K562 (cell line): ENCODE data around the gene C2orf76. TPM values are rescaled to one million over a fixed set of nuclear protein-coding genes. Genes with fewer than 3 reads are reported as not detected.

Experiments
- DDX20 ChIP-seq: fragments of 450-650 bp; IDR thresholded peaks from 2 replicates; pipeline ENCODE4 v1.6.1; 2016; ENCODE audit warnings: missing genetic modification characterization, low read depth, mild to moderate bottlenecking, missing compliant biosample characterization, moderate library complexity
- ELF1 ChIP-seq: fragments of 200-800 bp; sonication (Bioruptor generic); IDR thresholded peaks from 2 replicates; pipeline ENCODE4 v1.6.1; 2016; ENCODE audit warnings: missing genetic modification characterization, missing compliant biosample characterization
- HDAC6 ChIP-seq: IDR thresholded peaks from 2 replicates; pipeline ENCODE4 v1.6.1; 2012; ENCODE audit warnings: low read depth, mild to moderate bottlenecking, control low read depth, inconsistent platforms, low read length, moderate library complexity
- ILK ChIP-seq: fragments of 450-650 bp; IDR thresholded peaks from 2 replicates; pipeline ENCODE4 v1.6.1; 2016; ENCODE audit warnings: missing genetic modification characterization, low read depth, mild to moderate bottlenecking, missing compliant biosample characterization, moderate library complexity, borderline replicate concordance
- KLF13 ChIP-seq: fragments of 450-650 bp; IDR thresholded peaks from 2 replicates; pipeline ENCODE4 v1.6.1; 2016; ENCODE audit warnings: missing genetic modification characterization, low read depth, mild to moderate bottlenecking, missing compliant biosample characterization, moderate library complexity, borderline replicate concordance
- NEUROD1 ChIP-seq: fragments of 150-350 bp; IDR thresholded peaks from 2 replicates; pipeline ENCODE4 v1.6.1; 2014; ENCODE audit warnings: borderline replicate concordance, low read length, low read depth; ENCODE audit not compliant: partially characterized antibody
- PML ChIP-seq: IDR thresholded peaks from 2 replicates; pipeline ENCODE4 v1.6.1; 2012; ENCODE audit warnings: low read length, inconsistent platforms
- PTRF ChIP-seq: fragments of 450-650 bp; IDR thresholded peaks from 2 replicates; pipeline ENCODE4 v1.6.1; 2016; ENCODE audit warnings: mild to moderate bottlenecking, missing genetic modification characterization, missing compliant biosample characterization
- SIRT6 ChIP-seq: IDR thresholded peaks from one replicate; pipeline ENCODE4 v1.6.1; 2012; ENCODE audit warnings: low read depth, mild to moderate bottlenecking, control low read depth, inconsistent platforms, low read length, moderate library complexity
- XRCC5 ChIP-seq: fragments of 200-400 bp; formaldehyde crosslinking; IDR thresholded peaks from 2 replicates; pipeline ENCODE4 v1.6.1; 2017; ENCODE audit warnings: low read depth, mild to moderate bottlenecking, low read length
- ZEB2 ChIP-seq: fragments of 450-650 bp; IDR thresholded peaks from 2 replicates; pipeline ENCODE4 v1.6.1; 2016
- ZNF174 ChIP-seq: fragments of 250-450 bp; sonication (Bioruptor Pico); IDR thresholded peaks from 2 replicates; pipeline ENCODE4 v1.4.0; 2020; ENCODE audit warnings: mild to moderate bottlenecking
- ZNF3 ChIP-seq: fragments of 250-450 bp; sonication (Bioruptor Pico); IDR thresholded peaks from 2 replicates; pipeline ENCODE4 v1.5.0; 2021; ENCODE audit warnings: mild to moderate bottlenecking, moderate library complexity
- ZNF408 ChIP-seq: fragments of 250-450 bp; sonication (Bioruptor Pico); IDR thresholded peaks from 2 replicates; pipeline ENCODE4 v1.4.0; 2020; ENCODE audit warnings: low read depth, mild to moderate bottlenecking, moderate library complexity
- ZNF57 ChIP-seq: fragments of 450-650 bp; formaldehyde crosslinking; IDR thresholded peaks from 2 replicates; pipeline ENCODE4 v1.4.0; 2020; ENCODE audit warnings: mild to moderate bottlenecking, moderate library complexity
- ZNF695 ChIP-seq: fragments of 450-650 bp; formaldehyde crosslinking; IDR thresholded peaks from 2 replicates; pipeline ENCODE4 v1.4.0; 2020; ENCODE audit warnings: mild to moderate bottlenecking, moderate library complexity
- ZNF766 ChIP-seq: fragments of 200-800 bp; sonication (Bioruptor generic); conservative IDR thresholded peaks from 2 replicates; pipeline ENCODE4 v1.6.1; 2016; ENCODE audit warnings: missing genetic modification characterization, missing compliant biosample characterization
- ZNF780A ChIP-seq: fragments of 250-450 bp; sonication (Bioruptor Pico); IDR thresholded peaks from 2 replicates; pipeline ENCODE4 v1.5.0; 2021; ENCODE audit warnings: mild to moderate bottlenecking
- polyA plus RNA-seq, 8 experiments: library from polyadenylated mRNA; depleted of rRNA in 4 of 8; stranded (reverse) in 5 of 8; unstranded in 3 of 8; fragments of >200 nt; fragmentation: Nextera tagmentation in 2 of 8; fragmentation: Illumina TruSeq in 1 of 8; extraction: Ambion mirVana in 2 of 8; extraction: Trizol in 1 of 8; gene quantifications; 2 replicates each; pipeline versions ENCODE4 v1.2.1 to v1.2.3, GENCODE V29; 2011 to 2014; ENCODE audit warnings: inconsistent platforms in 1 of 8, missing spikeins in 1 of 8
- total RNA-seq, 7 experiments: library from RNA; depleted of rRNA in 6 of 7; stranded (reverse); fragments of >200 nt in 6 of 7; fragmentation: Illumina TruSeq in 2 of 7; extraction: Trizol in 2 of 7; gene quantifications; 2 replicates each; pipeline versions ENCODE4 v1.2.1 to v1.2.3, GENCODE V29; 2011 to 2021; ENCODE audit warnings: low replicate concordance in 1 of 7
- TF ChIP-seq, protein P1 (sequence below): IDR thresholded peaks from 2 replicates; pipeline ENCODE4 v1.6.1; 2014; ENCODE audit warnings: antibody characterized with exemption
- TF ChIP-seq, protein P2 (sequence below), 2 experiments: fragments of 450-650 bp in 1 of 2; IDR thresholded peaks; 2 replicates each; pipeline ENCODE4 v1.6.1; 2011 to 2017; ENCODE audit warnings: low read depth in 2 of 2, antibody characterized with exemption in 1 of 2, borderline replicate concordance in 1 of 2, low read length in 1 of 2, mild to moderate bottlenecking in 1 of 2, mixed read lengths in 1 of 2; ENCODE audit not compliant: control insufficient read depth in 1 of 2
- TF ChIP-seq, protein P3 (sequence below): IDR thresholded peaks from 3 replicates; pipeline ENCODE4 v1.6.1; 2011; ENCODE audit warnings: borderline replicate concordance, mild to moderate bottlenecking; ENCODE audit not compliant: insufficient read length, insufficient read depth

Gene C2orf76
- total and polyA plus RNA-seq, 9 of the 15 experiments (the other 6 are each of a cell fraction or from before 2014, with no cell fraction given) = 4.8 to 26.2 (median 14.5) TPM

DNA sequence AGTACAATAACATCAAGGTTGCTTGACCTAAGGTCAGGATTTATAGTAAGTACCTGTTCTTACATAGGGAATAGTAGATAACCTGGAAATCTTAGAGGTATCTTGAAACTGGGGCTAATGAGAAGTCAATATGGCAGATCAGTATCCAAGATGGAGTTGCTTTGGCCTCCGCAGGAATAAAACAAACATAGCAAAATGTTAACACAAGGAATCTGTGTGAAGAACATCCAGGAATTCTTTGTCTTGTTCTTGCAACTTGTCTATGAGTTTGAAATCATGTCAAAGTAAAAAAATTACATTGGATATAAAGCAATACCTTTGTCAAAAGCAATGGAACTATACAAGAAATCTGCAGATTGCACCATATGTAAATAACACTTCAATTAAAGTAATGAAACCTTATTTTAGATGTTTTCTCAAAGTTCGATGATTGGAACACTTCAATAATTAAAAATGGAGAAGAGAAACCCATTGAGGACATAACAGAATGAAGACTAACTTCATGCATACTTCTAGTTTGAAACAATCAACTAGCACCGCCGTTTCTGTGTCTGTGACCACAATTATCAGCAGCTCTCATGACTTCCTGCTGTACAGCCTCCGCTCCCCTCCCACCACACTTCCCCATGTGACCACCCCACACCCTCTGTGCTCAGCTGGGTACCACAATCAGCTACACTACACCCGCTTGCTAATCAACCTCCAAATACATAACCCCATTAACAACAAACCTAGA is 27.6 kb downstream of the C2orf76 start (continued):
- no peak for TF ChIP-seq ZEB2
- TF ChIP-seq PTRF (tag) = peak; percentile 94
- peak; percentile 33 for TF ChIP-seq NEUROD1
- TF ChIP-seq, protein P1, sequence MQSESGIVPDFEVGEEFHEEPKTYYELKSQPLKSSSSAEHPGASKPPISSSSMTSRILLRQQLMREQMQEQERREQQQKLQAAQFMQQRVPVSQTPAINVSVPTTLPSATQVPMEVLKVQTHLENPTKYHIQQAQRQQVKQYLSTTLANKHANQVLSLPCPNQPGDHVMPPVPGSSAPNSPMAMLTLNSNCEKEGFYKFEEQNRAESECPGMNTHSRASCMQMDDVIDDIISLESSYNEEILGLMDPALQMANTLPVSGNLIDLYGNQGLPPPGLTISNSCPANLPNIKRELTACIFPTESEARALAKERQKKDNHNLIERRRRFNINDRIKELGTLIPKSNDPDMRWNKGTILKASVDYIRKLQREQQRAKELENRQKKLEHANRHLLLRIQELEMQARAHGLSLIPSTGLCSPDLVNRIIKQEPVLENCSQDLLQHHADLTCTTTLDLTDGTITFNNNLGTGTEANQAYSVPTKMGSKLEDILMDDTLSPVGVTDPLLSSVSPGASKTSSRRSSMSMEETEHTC = peak; percentile 86; the same call in 1 of the 2 replicates
- TF ChIP-seq, protein P2, sequence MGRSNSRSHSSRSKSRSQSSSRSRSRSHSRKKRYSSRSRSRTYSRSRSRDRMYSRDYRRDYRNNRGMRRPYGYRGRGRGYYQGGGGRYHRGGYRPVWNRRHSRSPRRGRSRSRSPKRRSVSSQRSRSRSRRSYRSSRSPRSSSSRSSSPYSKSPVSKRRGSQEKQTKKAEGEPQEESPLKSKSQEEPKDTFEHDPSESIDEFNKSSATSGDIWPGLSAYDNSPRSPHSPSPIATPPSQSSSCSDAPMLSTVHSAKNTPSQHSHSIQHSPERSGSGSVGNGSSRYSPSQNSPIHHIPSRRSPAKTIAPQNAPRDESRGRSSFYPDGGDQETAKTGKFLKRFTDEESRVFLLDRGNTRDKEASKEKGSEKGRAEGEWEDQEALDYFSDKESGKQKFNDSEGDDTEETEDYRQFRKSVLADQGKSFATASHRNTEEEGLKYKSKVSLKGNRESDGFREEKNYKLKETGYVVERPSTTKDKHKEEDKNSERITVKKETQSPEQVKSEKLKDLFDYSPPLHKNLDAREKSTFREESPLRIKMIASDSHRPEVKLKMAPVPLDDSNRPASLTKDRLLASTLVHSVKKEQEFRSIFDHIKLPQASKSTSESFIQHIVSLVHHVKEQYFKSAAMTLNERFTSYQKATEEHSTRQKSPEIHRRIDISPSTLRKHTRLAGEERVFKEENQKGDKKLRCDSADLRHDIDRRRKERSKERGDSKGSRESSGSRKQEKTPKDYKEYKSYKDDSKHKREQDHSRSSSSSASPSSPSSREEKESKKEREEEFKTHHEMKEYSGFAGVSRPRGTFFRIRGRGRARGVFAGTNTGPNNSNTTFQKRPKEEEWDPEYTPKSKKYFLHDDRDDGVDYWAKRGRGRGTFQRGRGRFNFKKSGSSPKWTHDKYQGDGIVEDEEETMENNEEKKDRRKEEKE (IDR thresholded peaks at IDR 0.05; ENCODE audit: borderline replicate concordance in 1 of 2, control insufficient read depth in 1 of 2, low read depth in 2 of 2, low read length in 1 of 2) = no peak
- TF ChIP-seq PML = no peak
- no peak for TF ChIP-seq XRCC5
- TF ChIP-seq ELF1 (tag) = 0 out of 2 replicates have a peak, but pooled peaks have one; percentile 17
- peak; percentile 89 for TF ChIP-seq ILK (tag)
- TF ChIP-seq, protein P3, sequence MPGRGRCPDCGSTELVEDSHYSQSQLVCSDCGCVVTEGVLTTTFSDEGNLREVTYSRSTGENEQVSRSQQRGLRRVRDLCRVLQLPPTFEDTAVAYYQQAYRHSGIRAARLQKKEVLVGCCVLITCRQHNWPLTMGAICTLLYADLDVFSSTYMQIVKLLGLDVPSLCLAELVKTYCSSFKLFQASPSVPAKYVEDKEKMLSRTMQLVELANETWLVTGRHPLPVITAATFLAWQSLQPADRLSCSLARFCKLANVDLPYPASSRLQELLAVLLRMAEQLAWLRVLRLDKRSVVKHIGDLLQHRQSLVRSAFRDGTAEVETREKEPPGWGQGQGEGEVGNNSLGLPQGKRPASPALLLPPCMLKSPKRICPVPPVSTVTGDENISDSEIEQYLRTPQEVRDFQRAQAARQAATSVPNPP = no peak
- peak; percentile 27 for TF ChIP-seq KLF13
- TF ChIP-seq SIRT6 = no peak
- no peak for TF ChIP-seq ZNF57 (CRISPR knock-in tag)
- TF ChIP-seq ZNF695 (CRISPR knock-in tag) = no peak
- no peak for TF ChIP-seq ZNF780A
- no peak for TF ChIP-seq ZNF408 (CRISPR knock-in tag)
- TF ChIP-seq ZNF3 (CRISPR knock-in tag) = no peak
- TF ChIP-seq DDX20 (tag) = peak; percentile 90
- peak; percentile 94; the same call in 1 of the 2 replicates for TF ChIP-seq ZNF174 (CRISPR knock-in tag)
- no peak for TF ChIP-seq HDAC6
- TF ChIP-seq ZNF766 (CRISPR knock-in tag) = peak; percentile 90
